ENCODE results near the gene KRTAP13-2. TPM values are rescaled to one million over a fixed set of nuclear protein-coding genes. Genes with fewer than 3 reads are reported as not detected.

Gene KRTAP13-2
- polyA plus RNA-seq, 1 of the 3 experiments (the other 2 are of a cell fraction) = not detected

GRCh38 chr21:30337276-30337744 lies 34.8 kb downstream of the KRTAP13-2 start, which contains the start of gene KRTAP27-1:
Gene KRTAP27-1 (minus strand): TSS chr21:30337694. CDS start chr21:30337668, 26 bp downstream.
- no peak for DNase-seq
- H3K9me3 ChIP-seq = no peaks in the 10 kb centered on the region
- TF ChIP-seq MXI1 (IDR thresholded peaks at IDR 0.05; ENCODE audit: low read depth, low read length) = no peak
- TF ChIP-seq, protein P1, sequence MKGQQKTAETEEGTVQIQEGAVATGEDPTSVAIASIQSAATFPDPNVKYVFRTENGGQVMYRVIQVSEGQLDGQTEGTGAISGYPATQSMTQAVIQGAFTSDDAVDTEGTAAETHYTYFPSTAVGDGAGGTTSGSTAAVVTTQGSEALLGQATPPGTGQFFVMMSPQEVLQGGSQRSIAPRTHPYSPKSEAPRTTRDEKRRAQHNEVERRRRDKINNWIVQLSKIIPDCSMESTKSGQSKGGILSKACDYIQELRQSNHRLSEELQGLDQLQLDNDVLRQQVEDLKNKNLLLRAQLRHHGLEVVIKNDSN (IDR thresholded peaks at IDR 0.05; ENCODE audit: borderline replicate concordance, low read depth) = no peak
- TF ChIP-seq EP300 (IDR thresholded peaks at IDR 0.05; ENCODE audit: borderline replicate concordance in 1 of 2, low read depth in 1 of 2, low read length in 1 of 2) = no peak
- no peak for TF ChIP-seq ZBTB33 (IDR thresholded peaks at IDR 0.05; ENCODE audit: borderline replicate concordance, low read depth)
- no peak for TF ChIP-seq RAD21 (IDR thresholded peaks at IDR 0.05; ENCODE audit: low read length)
- no peak for TF ChIP-seq FOXM1 (IDR thresholded peaks at IDR 0.05; ENCODE audit: low read depth)
- TF ChIP-seq, protein P2, sequence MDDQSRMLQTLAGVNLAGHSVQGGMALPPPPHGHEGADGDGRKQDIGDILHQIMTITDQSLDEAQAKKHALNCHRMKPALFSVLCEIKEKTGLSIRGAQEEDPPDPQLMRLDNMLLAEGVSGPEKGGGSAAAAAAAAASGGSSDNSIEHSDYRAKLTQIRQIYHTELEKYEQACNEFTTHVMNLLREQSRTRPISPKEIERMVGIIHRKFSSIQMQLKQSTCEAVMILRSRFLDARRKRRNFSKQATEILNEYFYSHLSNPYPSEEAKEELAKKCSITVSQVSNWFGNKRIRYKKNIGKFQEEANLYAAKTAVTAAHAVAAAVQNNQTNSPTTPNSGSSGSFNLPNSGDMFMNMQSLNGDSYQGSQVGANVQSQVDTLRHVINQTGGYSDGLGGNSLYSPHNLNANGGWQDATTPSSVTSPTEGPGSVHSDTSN (IDR thresholded peaks at IDR 0.05) = no peak
- TF ChIP-seq, protein P3, sequence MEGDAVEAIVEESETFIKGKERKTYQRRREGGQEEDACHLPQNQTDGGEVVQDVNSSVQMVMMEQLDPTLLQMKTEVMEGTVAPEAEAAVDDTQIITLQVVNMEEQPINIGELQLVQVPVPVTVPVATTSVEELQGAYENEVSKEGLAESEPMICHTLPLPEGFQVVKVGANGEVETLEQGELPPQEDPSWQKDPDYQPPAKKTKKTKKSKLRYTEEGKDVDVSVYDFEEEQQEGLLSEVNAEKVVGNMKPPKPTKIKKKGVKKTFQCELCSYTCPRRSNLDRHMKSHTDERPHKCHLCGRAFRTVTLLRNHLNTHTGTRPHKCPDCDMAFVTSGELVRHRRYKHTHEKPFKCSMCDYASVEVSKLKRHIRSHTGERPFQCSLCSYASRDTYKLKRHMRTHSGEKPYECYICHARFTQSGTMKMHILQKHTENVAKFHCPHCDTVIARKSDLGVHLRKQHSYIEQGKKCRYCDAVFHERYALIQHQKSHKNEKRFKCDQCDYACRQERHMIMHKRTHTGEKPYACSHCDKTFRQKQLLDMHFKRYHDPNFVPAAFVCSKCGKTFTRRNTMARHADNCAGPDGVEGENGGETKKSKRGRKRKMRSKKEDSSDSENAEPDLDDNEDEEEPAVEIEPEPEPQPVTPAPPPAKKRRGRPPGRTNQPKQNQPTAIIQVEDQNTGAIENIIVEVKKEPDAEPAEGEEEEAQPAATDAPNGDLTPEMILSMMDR (IDR thresholded peaks at IDR 0.05) = no peak
- TF ChIP-seq ELF1 (IDR thresholded peaks at IDR 0.05) = no peak
- H3K4me3 ChIP-seq (ENCODE audit: low read depth in 2 of 2, low read length in 1 of 2) = no peak within 1 kb of the TSS
- POLR2A ChIA-PET = no interaction called here
- no peak within 1 kb of the TSS for H3K9ac ChIP-seq
- H3K27ac ChIP-seq (ENCODE audit: low read depth in 2 of 2, low read length in 1 of 2) = no peak within 1 kb of the TSS
- no peaks in the 10 kb centered on the region for H3K36me3 ChIP-seq (replicated peaks in 1 of 2; ENCODE audit: control insufficient read depth in 1 of 2, insufficient read depth in 2 of 2, low read length in 1 of 2)
- H3K4me2 ChIP-seq = no peak within 1 kb of the TSS
- CTCF ChIA-PET = interaction anchor here (1.1 kb wide), 1 partner anchor 749 kb away, joined by 4 read pairs; no protein-coding TSS in a partner anchor
- 6% methylated on average over 4 of the region's 6 CpGs for WGBS (ENCODE audit: low lambda C conversion rate)
- no peaks in the 10 kb centered on the region for H3K27me3 ChIP-seq (ENCODE audit: insufficient read depth)
- no peaks in the 10 kb centered on the region for H3K4me1 ChIP-seq (ENCODE audit: control insufficient read depth in 1 of 2, insufficient read depth in 2 of 2, low read depth in 1 of 2, low read length in 1 of 2)
- no peaks in the 10 kb centered on the region for H3K9me2 ChIP-seq
- H3K79me2 ChIP-seq (ENCODE audit: insufficient read depth) = no peaks in the 10 kb centered on the region
- H3F3A ChIP-seq (replicated peaks; ENCODE audit: insufficient read depth) = no peaks in the 10 kb centered on the region
- no peak within 1 kb of the TSS for H2AFZ ChIP-seq (ENCODE audit: low read depth)
- H4K20me1 ChIP-seq (ENCODE audit: insufficient read depth) = no peaks in the 10 kb centered on the region

GRCh38 chr21:30336596-30336995 lies 35.5 kb downstream of the KRTAP13-2 start:
- 0% methylated on average over 2 of the region's 2 CpGs for WGBS (ENCODE audit: low lambda C conversion rate)
- TF ChIP-seq TAF1 (IDR thresholded peaks at IDR 0.05; ENCODE audit: borderline replicate concordance, low read depth, low read length) = no peak
- TF ChIP-seq ZBTB33 (IDR thresholded peaks at IDR 0.05; ENCODE audit: borderline replicate concordance, low read depth) = no peak
- TF ChIP-seq, protein P4, sequence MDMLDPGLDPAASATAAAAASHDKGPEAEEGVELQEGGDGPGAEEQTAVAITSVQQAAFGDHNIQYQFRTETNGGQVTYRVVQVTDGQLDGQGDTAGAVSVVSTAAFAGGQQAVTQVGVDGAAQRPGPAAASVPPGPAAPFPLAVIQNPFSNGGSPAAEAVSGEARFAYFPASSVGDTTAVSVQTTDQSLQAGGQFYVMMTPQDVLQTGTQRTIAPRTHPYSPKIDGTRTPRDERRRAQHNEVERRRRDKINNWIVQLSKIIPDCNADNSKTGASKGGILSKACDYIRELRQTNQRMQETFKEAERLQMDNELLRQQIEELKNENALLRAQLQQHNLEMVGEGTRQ (IDR thresholded peaks at IDR 0.05; ENCODE audit: borderline replicate concordance, low read depth, low read length) = no peak
- TF ChIP-seq IRF3 (IDR thresholded peaks at IDR 0.05; ENCODE audit: low read depth, low read length) = no peak
- no peak for TF ChIP-seq YY1 (IDR thresholded peaks at IDR 0.05; ENCODE audit: low read depth)
- TF ChIP-seq FOSL2 (IDR thresholded peaks at IDR 0.05; ENCODE audit: borderline replicate concordance, low read depth) = no peak
- no peak for TF ChIP-seq GATA2 (CRISPR knock-in tag; IDR thresholded peaks at IDR 0.05)
- TF ChIP-seq RXRA (IDR thresholded peaks at IDR 0.05; ENCODE audit: borderline replicate concordance, low read depth) = no peak

More at GRCh38 chr21:30336596-30336995, 35.5 kb downstream of the KRTAP13-2 start:
- Histone ChIP-seq H3K9ac (no peak overlapping the region), H3K27me3 (ENCODE audit: insufficient read depth) (no peaks in the 10 kb centered on the region), H3K9me2 (no peaks in the 10 kb centered on the region), H3K36me3 (replicated peaks in 1 of 2; ENCODE audit: control insufficient read depth in 1 of 2, insufficient read depth in 2 of 2, low read length in 1 of 2) (no peaks in the 10 kb centered on the region), H4K20me1 (ENCODE audit: insufficient read depth) (no peaks in the 10 kb centered on the region), H2AFZ (ENCODE audit: low read depth) (no peak overlapping the region), H3K9me3 (no peaks in the 10 kb centered on the region), H3K27ac (ENCODE audit: low read depth in 2 of 2, low read length in 1 of 2) (no peak overlapping the region), H3K4me3 (ENCODE audit: low read depth in 2 of 2, low read length in 1 of 2) (no peak overlapping the region), H3K79me2 (ENCODE audit: insufficient read depth) (no peaks in the 10 kb centered on the region), H3K4me2 (no peak overlapping the region), H3F3A (replicated peaks; ENCODE audit: insufficient read depth) (no peaks in the 10 kb centered on the region), H3K4me1 (ENCODE audit: control insufficient read depth in 1 of 2, insufficient read depth in 2 of 2, low read depth in 1 of 2, low read length in 1 of 2) (no peaks in the 10 kb centered on the region)
- CTCF ChIA-PET = interaction anchor here (1.1 kb wide), 1 partner anchor 750 kb away, joined by 4 read pairs; no protein-coding TSS in a partner anchor
- DNase-seq = no peak
- POLR2A ChIA-PET = no interaction called here
